ENCODE data around the gene SSB. TPM values are rescaled to one million over a fixed set of nuclear protein-coding genes. Genes with fewer than 3 reads are reported as not detected.
A peak's percentile ranks its signal among the peaks of the same experiment; 100 is the strongest.

SSB gene
- total and polyA plus RNA-seq, 2 of the 13 experiments (the other 11 are each of a cell fraction or from before 2014, with no cell fraction given) = 109 to 208 TPM

GRCh38 chr2:169761251-169761969 is 37.3 kb upstream of the SSB start (continued):
- TF ChIP-seq SNAPC4 (CRISPR knock-in tag; IDR thresholded peaks at IDR 0.05) (no peak), MTF1 (CRISPR knock-in tag; IDR thresholded peaks at IDR 0.05) (no peak), ONECUT2 (CRISPR knock-in tag; IDR thresholded peaks at IDR 0.05) (no peak), BRF2 (CRISPR knock-in tag; IDR thresholded peaks at IDR 0.05) (no peak), SMAD9 (CRISPR knock-in tag; IDR thresholded peaks at IDR 0.05) (no peak), PRPF4 (IDR thresholded peaks at IDR 0.05; ENCODE audit: low read depth, low read length, poor library complexity, severe bottlenecking) (no peak), NR2F1 (CRISPR knock-in tag; IDR thresholded peaks at IDR 0.05) (no peak), ZNF275 (CRISPR knock-in tag; IDR thresholded peaks at IDR 0.05; ENCODE audit: borderline replicate concordance) (peak; percentile 29; the same call in 1 of the 2 replicates), TERF1 (CRISPR knock-in tag; IDR thresholded peaks at IDR 0.05) (no peak), ZNF263 (CRISPR knock-in tag; IDR thresholded peaks at IDR 0.05) (no peak), TFDP2 (CRISPR knock-in tag; IDR thresholded peaks at IDR 0.05) (no peak), DNMT3B (CRISPR knock-in tag; conservative IDR thresholded peaks at IDR 0.05) (no peak; the same call in 1 of the 2 replicates), SNAPC5 (CRISPR knock-in tag; IDR thresholded peaks at IDR 0.05; ENCODE audit: borderline replicate concordance) (peak; percentile 74; the same call in 1 of the 2 replicates), ZNF720 (CRISPR knock-in tag; IDR thresholded peaks at IDR 0.05) (no peak), ZNF747 (CRISPR knock-in tag; IDR thresholded peaks at IDR 0.05; ENCODE audit: borderline replicate concordance) (0 out of 2 replicates have a peak, but pooled peaks have one; percentile 25), STAG1 (CRISPR knock-in tag; IDR thresholded peaks at IDR 0.05) (no peak), KDM3A (CRISPR knock-in tag; IDR thresholded peaks at IDR 0.05; ENCODE audit: low read depth) (0 out of 2 replicates have a peak, but pooled peaks have one; percentile 16), ATF1 (CRISPR knock-in tag; IDR thresholded peaks at IDR 0.05) (peak; percentile 39; the same call in 1 of the 2 replicates), ZNF431 (CRISPR knock-in tag; IDR thresholded peaks at IDR 0.05; ENCODE audit: borderline replicate concordance, low read depth) (no peak)

All from HepG2 (cell line).